ENCODE results near the gene TMEM54. TPM values are rescaled to one million over a fixed set of nuclear protein-coding genes. Genes with fewer than 3 reads are reported as not detected.

The TMEM54 gene
- total and polyA plus RNA-seq, 5 experiments from 2014 or later = not detected

GRCh38 chr1:32863218-32863880, 37.8 kb downstream of the TMEM54 start:
- Mint-ChIP-seq H3K4me3 (no peak overlapping the region), H3K27ac (no peak overlapping the region), H3K27me3 (peaks cover 0 to 4% (median 2%) of the 10 kb centered on the region in 5 donors), H3K36me3 (peaks cover 0 to 54% (median 12%) of the 10 kb centered on the region in 3 donors), H3K4me1 (peaks cover 0 to 3% (median 0%) of the 10 kb centered on the region in 4 donors), H3K9me3 (no peaks in the 10 kb centered on the region)
- no peak for ATAC-seq
- DNase-seq = no peak
- POLR2A ChIA-PET = no interaction called here

- no peak overlapping the region for H3K4me3 Mint-ChIP-seq
- H3K36me3 Mint-ChIP-seq = peaks cover 0 to 57% (median 15%) of the 10 kb centered on the region in 3 donors
- H3K9me3 Mint-ChIP-seq = no peaks in the 10 kb centered on the region
- POLR2A ChIA-PET = interaction anchor here (0.6 kb wide), 1 partner anchor 101 kb away, joined by 4 read pairs; no protein-coding TSS in a partner anchor
- H3K27ac Mint-ChIP-seq = peak overlapping the region in 1 of 10 donors; percentile 24
- DNase-seq (no peak), ATAC-seq (no peak)
- peaks cover 0 to 3% (median 0%) of the 10 kb centered on the region in 5 donors for H3K27me3 Mint-ChIP-seq
- H3K4me1 Mint-ChIP-seq = peaks cover 0 to 3% (median 0%) of the 10 kb centered on the region in 4 donors
Measured at GRCh38 chr1:32861904-32862695, 39.1 kb downstream of the TMEM54 start.

- H3K36me3 Mint-ChIP-seq = peaks cover 0 to 64% (median 22%) of the 10 kb centered on the region in 3 donors
- DNase-seq (no peak), ATAC-seq (no peak)
- no peak overlapping the region for H3K4me3 Mint-ChIP-seq
- H3K9me3 Mint-ChIP-seq = no peaks in the 10 kb centered on the region
- H3K27me3 Mint-ChIP-seq = no peaks in the 10 kb centered on the region
- POLR2A ChIA-PET = no interaction called here
- H3K4me1 Mint-ChIP-seq = peaks cover 0 to 3% (median 0%) of the 10 kb centered on the region in 4 donors
- H3K27ac Mint-ChIP-seq = peak overlapping the region in 2 of 10 donors; percentile 68 to 69
Measured at GRCh38 chr1:32860566-32860965, 40.6 kb downstream of the TMEM54 start.

GRCh38 chr1:32859915-32860314, 41.3 kb downstream of the TMEM54 start:
- Mint-ChIP-seq H3K4me1 (peaks cover 0 to 3% (median 0%) of the 10 kb centered on the region in 4 donors), H3K36me3 (peaks cover under 1 to 70% (median 22%) of the 10 kb centered on the region in 3 donors), H3K4me3 (no peak overlapping the region), H3K9me3 (no peaks in the 10 kb centered on the region), H3K27me3 (no peaks in the 10 kb centered on the region), H3K27ac (no peak overlapping the region)
- POLR2A ChIA-PET = no interaction called here
- DNase-seq = no peak
- no peak for ATAC-seq

- ATAC-seq (no peak), DNase-seq (no peak)
- POLR2A ChIA-PET = no interaction called here
- peaks cover 10 to 70% (median 24%) of the 10 kb centered on the region in 3 donors for H3K36me3 Mint-ChIP-seq
- H3K4me1 Mint-ChIP-seq = no peaks in the 10 kb centered on the region
- no peak overlapping the region for H3K27ac Mint-ChIP-seq
- H3K27me3 Mint-ChIP-seq = no peaks in the 10 kb centered on the region
- H3K9me3 Mint-ChIP-seq = no peaks in the 10 kb centered on the region
- no peak overlapping the region for H3K4me3 Mint-ChIP-seq
Measured at GRCh38 chr1:32858791-32859190, 42.4 kb downstream of the TMEM54 start.

- H3K4me3 Mint-ChIP-seq = no peak overlapping the region
- peaks cover 10 to 72% (median 28%) of the 10 kb centered on the region in 3 donors for H3K36me3 Mint-ChIP-seq
- DNase-seq (no peak), ATAC-seq (no peak)
- H3K4me1 Mint-ChIP-seq = no peaks in the 10 kb centered on the region
- no peak overlapping the region for H3K27ac Mint-ChIP-seq
- no peaks in the 10 kb centered on the region for H3K9me3 Mint-ChIP-seq
- H3K27me3 Mint-ChIP-seq = no peaks in the 10 kb centered on the region
- POLR2A ChIA-PET = no interaction called here
Measured at GRCh38 chr1:32858136-32858535, 43.1 kb downstream of the TMEM54 start.

- Mint-ChIP-seq H3K4me3 (no peak overlapping the region), H3K9me3 (no peaks in the 10 kb centered on the region), H3K4me1 (no peaks in the 10 kb centered on the region), H3K27ac (no peak overlapping the region), H3K27me3 (no peaks in the 10 kb centered on the region), H3K36me3 (peaks cover 10 to 78% (median 21%) of the 10 kb centered on the region in 3 donors)
- ATAC-seq (no peak), DNase-seq (no peak)
- POLR2A ChIA-PET = no interaction called here
Measured at GRCh38 chr1:32855861-32856617, 45.1 kb downstream of the TMEM54 start.

GRCh38 chr1:32848354-32849063, 52.7 kb downstream of the TMEM54 start:
- ATAC-seq (no peak), DNase-seq (no peak)
- Mint-ChIP-seq H3K36me3 (peaks cover 0 to 56% (median 14%) of the 10 kb centered on the region in 3 donors), H3K4me1 (peaks cover 0 to 1% (median 0%) of the 10 kb centered on the region in 4 donors), H3K27ac (no peak overlapping the region), H3K9me3 (peaks cover 0 to 2% (median 0%) of the 10 kb centered on the region in 9 donors), H3K27me3 (no peaks in the 10 kb centered on the region), H3K4me3 (no peak overlapping the region)
- POLR2A ChIA-PET = no interaction called here

Other genes starting within 250 kb of the TMEM54 start
- not detected for gene SYNC, start 198.6 kb downstream of the TMEM54 start, total RNA-seq
- not detected for gene SYNC, start 198.6 kb downstream of the TMEM54 start, polyA plus RNA-seq
- 100 to 1,000 TPM; 181 to 184 TPM for gene YARS1, start 84.0 kb downstream of the TMEM54 start, total RNA-seq
- gene YARS1, start 84.0 kb downstream of the TMEM54 start, polyA plus RNA-seq = 10 to 100 TPM; 45.0 to 60.2 (median 45.1) TPM
- 10 to 100 TPM; 47.7 to 50.5 TPM for gene S100PBP, start 83.7 kb downstream of the TMEM54 start, total RNA-seq
- gene S100PBP, start 83.7 kb downstream of the TMEM54 start, polyA plus RNA-seq = 1 to 10 TPM; 5.0 to 9.6 (median 6.4) TPM
- gene FNDC5, start 30.5 kb downstream of the TMEM54 start, total RNA-seq = not detected
- not detected for gene FNDC5, start 30.5 kb downstream of the TMEM54 start, polyA plus RNA-seq
- gene HPCA, start 14.9 kb downstream of the TMEM54 start, total RNA-seq = not detected
- gene HPCA, start 14.9 kb downstream of the TMEM54 start, polyA plus RNA-seq = not detected
- gene RNF19B, start 63.4 kb upstream of the TMEM54 start, total RNA-seq = 10 to 100 TPM; 19.2 to 21.6 TPM
- gene RNF19B, start 63.4 kb upstream of the TMEM54 start, polyA plus RNA-seq = 1 to 10 TPM in 2 of 3 donors, under 1 TPM in 1; 0.44 to 1.8 (median 1.6) TPM
- 10 to 100 TPM; 89.2 to 94.6 TPM for gene AK2, start 135.5 kb upstream of the TMEM54 start, total RNA-seq
- gene AK2, start 135.5 kb upstream of the TMEM54 start, polyA plus RNA-seq = 100 to 1,000 TPM; 119 to 128 (median 126) TPM
- 10 to 100 TPM; 10.6 to 11.3 TPM for gene AZIN2, start 179.8 kb upstream of the TMEM54 start, total RNA-seq
- 10 to 100 TPM in 1 of 3 donors, 1 to 10 TPM in 2; 5.9 to 11.1 (median 7.8) TPM for gene AZIN2, start 179.8 kb upstream of the TMEM54 start, polyA plus RNA-seq

Data from naive thymus-derived CD8-positive, alpha-beta T cell (primary cell).